T47D (cell line): Measurements from ENCODE around the gene CDH13.

Experiments
- DNase-seq, 2 experiments: peaks; one replicate each; pipeline versions ENCODE4 v3.0.0 to v3.0.0-alpha.2; 2011 to 2012; ENCODE audit warnings: low read depth in 1 of 2, low spot score in 1 of 2
- JUND ChIP-seq: IDR thresholded peaks from 2 replicates; pipeline ENCODE4 v1.6.1; 2012; ENCODE audit warnings: low read depth
- in situ Hi-C: cut with HindIII; loops from 2 replicates; pipeline ENCODE4 v1.10.0; 2016; ENCODE audit warnings: low sequenced_read_pairs, low pct_unique_long_range_greater_than_20kb

The CDH13 gene

GRCh38 chr16:83393196-83393981, 766.6 kb downstream of the CDH13 start:
- in situ Hi-C loops = no loop called here
- no peak for TF ChIP-seq JUND
- DNase-seq = peak in 1 of 2 experiments; percentile 5

GRCh38 chr16:83397601-83398291, 771.0 kb downstream of the CDH13 start:
- no peak for TF ChIP-seq JUND
- no peak for DNase-seq
- in situ Hi-C loops = no loop called here

- DNase-seq = no peak
- in situ Hi-C loops = no loop called here
- no peak for TF ChIP-seq JUND
Measured at GRCh38 chr16:83400234-83400633, 773.5 kb downstream of the CDH13 start.

DNA sequence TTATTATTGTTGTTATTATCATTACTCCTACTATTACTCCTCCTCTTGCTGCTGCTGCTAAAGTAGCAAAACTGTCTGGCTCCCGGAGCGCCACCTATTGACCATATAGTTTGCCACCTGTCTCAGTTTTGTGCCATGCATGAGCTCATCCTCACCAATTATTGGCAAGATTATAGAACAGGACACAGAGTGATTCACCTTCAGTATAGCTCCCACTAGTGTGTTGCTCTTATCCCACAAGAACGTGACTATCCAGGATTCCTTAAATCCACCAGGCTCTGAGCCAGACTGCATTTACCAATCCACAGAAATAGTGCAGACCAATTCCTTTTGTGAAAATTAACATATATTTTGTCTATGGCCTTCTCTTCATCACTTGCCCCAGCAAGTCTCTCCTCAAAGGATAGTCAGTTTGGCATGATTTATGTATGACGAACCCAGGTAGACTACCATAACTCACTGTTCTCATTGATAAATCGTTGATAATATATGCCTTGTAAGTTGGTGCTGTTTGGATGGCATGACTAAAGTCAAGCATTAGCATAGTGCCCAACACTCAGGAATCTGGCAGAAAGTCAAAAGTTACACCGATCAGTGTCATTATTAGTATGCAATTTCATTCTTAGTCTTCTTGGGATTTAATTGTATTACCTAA, 775.5 kb downstream of the CDH13 start:
- DNase-seq = no peak
- in situ Hi-C loops = no loop called here
- TF ChIP-seq JUND = no peak

DNA sequence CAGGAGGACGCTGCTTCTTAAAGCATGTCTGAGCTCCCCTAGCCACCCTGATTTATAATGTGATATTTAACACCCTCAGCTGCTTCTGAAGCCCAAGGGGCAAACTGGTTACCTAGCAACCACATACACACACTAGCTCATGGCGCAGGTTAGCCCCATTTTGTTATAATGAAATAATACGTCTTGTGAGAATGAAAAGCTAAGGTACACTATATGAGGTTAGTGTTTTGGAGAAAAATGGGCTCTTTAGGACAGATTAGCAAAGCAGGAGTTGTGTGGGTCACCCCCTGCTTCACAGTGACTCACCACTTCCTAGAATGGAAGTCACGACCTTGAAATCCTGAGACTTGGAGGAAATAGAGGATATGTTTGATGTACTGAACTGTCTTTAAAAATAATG, 776.2 kb downstream of the CDH13 start:
- in situ Hi-C loops = no loop called here
- TF ChIP-seq JUND = no peak
- DNase-seq = no peak

DNA sequence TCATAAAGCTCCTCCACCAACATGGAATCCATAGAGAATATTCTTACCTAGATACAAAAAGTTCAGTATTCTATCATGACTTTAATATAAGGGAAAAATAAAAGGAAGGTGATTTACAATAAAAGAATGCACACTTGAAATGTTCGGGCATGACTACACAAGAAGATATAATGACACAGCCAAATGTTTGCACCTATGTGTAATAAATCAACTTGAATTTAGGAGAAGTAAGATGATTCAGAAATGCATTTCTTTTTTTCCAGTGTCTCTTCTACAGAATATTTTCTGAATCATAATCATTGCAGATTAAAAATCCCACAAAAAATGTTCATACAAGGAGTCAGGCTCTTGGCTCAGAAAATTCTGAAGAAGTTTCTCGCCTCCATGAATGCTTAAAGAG, 777.0 kb downstream of the CDH13 start:
- in situ Hi-C loops = no loop called here
- TF ChIP-seq JUND = no peak
- no peak for DNase-seq

DNA sequence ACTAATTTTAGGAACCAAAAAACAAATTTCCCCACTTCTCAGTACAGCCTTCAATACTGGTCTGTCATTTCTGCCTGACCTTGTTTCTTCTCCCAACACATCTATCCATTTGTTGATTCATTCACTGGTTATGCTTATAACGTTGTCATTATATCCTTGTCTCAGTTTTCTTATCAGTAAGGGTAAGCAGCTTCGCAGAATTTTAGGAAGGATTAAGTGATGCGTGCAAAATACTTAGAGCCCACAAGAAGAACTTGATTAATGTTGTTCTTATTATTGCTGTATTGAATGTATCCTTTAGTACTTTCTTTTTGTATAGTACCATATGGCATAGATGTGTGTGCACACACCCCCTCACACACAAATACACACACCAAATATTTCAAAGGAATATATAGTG, 777.5 kb downstream of the CDH13 start:
- DNase-seq = no peak
- in situ Hi-C loops = no loop called here
- TF ChIP-seq JUND = no peak

GRCh38 chr16:83407928-83408327, 781.2 kb downstream of the CDH13 start:
- no peak for TF ChIP-seq JUND
- DNase-seq = no peak
- in situ Hi-C loops = no loop called here

GRCh38 chr16:83409347-83409746, 782.6 kb downstream of the CDH13 start:
- TF ChIP-seq JUND = no peak
- no peak for DNase-seq
- in situ Hi-C loops = no loop called here

DNA sequence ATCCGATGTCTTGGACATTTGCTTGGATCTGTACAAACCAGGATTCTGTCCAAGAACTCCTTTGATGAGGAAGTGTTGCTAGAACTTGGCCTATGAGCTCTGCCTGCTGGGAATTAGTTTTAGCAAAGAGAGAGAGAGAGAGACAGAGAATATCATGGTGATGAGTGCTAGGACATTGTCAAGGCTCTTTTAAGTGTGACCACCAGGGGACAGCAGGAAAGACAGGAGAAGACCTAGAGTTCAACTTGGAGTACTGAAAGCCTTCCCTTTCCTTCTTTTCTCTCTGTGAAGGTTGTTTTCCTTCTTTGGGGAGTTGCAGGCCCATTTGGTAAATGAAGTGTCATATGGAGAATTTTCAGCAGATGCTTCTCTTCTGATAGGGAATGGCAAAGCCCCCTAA, 791.8 kb downstream of the CDH13 start:
- TF ChIP-seq JUND = no peak
- DNase-seq = no peak
- in situ Hi-C loops = no loop called here

GRCh38 chr16:83420206-83420760, 793.5 kb downstream of the CDH13 start:
- no peak for TF ChIP-seq JUND
- peak; percentile 18 to 75 for DNase-seq
- in situ Hi-C loops = no loop called here

- in situ Hi-C loops = no loop called here
- DNase-seq = no peak
- TF ChIP-seq JUND = no peak
Measured at GRCh38 chr16:83433201-83433600, 806.4 kb downstream of the CDH13 start.

- in situ Hi-C loops = no loop called here
- no peak for DNase-seq
- TF ChIP-seq JUND = no peak
Measured at GRCh38 chr16:83437036-83437435, 810.3 kb downstream of the CDH13 start.
